Transverse colon (tissue), 4 donors: Measurements from ENCODE around the gene KRT8. TPM values are rescaled to one million over a fixed set of nuclear protein-coding genes. Genes with fewer than 3 reads are reported as not detected.

ENCODE experiments used
- DNase-seq: peaks from one replicate; pipeline ENCODE4 v3.0.0-alpha.2; 2019
- H3K27ac ChIP-seq, 4 donors: fragments of 200-600 bp; sonication (generic); 2 replicates each; pipeline ENCODE4 v1.5.1; 2016 to 2018; ENCODE audit warnings: inconsistent platforms in 4 of 4
- H3K27me3 ChIP-seq: fragments of 200-600 bp; sonication (generic); 2 replicates; pipeline ENCODE4 v1.5.1; 2017; ENCODE audit warnings: inconsistent platforms
- H3K36me3 ChIP-seq, 4 donors: fragments of 200-600 bp; sonication (generic); 2 replicates each; pipeline ENCODE4 v1.5.1; 2017 to 2019; ENCODE audit warnings: inconsistent platforms in 4 of 4
- H3K4me1 ChIP-seq, 4 donors: fragments of 200-600 bp; sonication (generic); 2 replicates each; pipeline ENCODE4 v1.5.1; 2017 to 2020; ENCODE audit warnings: inconsistent platforms in 4 of 4
- H3K4me3 ChIP-seq, 4 donors: fragments of 200-600 bp; sonication (generic); 1 replicate in 1 of 4; 2 replicates in 3 of 4; pipeline versions ENCODE4 v1.5.1 to v1.6.1; 2017 to 2019; ENCODE audit warnings: inconsistent platforms in 4 of 4
- H3K9me3 ChIP-seq, 2 donors: fragments of 200-600 bp; sonication (generic); 2 replicates each; pipeline ENCODE4 v1.5.1; 2017 to 2019; ENCODE audit warnings: inconsistent platforms in 2 of 2
- EP300 ChIP-seq: sonication (generic); formaldehyde crosslinking; IDR thresholded peaks from one replicate; pipeline ENCODE4 v1.6.1; 2017; ENCODE audit warnings: antibody characterized with exemption, low read depth
- POLR2A ChIP-seq: fragments of 450-650 bp; IDR thresholded peaks from one replicate; pipeline ENCODE4 v1.6.1; 2016; ENCODE audit warnings: antibody characterized with exemption, mild to moderate bottlenecking, moderate library complexity
- POLR2AphosphoS5 ChIP-seq, 3 donors: sonication (generic); formaldehyde crosslinking; IDR thresholded peaks; one replicate each; pipeline ENCODE4 v1.6.1; 2016; ENCODE audit warnings: antibody characterized with exemption in 3 of 3
- WGBS, 2 donors: methylation state at CpG; one replicate each; pipeline ENCODE4 v1.1.5; 2018; ENCODE audit warnings: low coverage in 1 of 2; 5-methylcytosine and 5-hydroxymethylcytosine counted together
- in situ Hi-C, 4 donors: fragments of 200-750 bp; cut with MboI; loops; one replicate each; pipeline versions ENCODE4 v1.15.0 to v1.15.1; 2017; ENCODE audit warnings: low sequenced_read_pairs in 3 of 4, low pct_ligation_motif_present in 1 of 4, low pct_unique_long_range_greater_than_20kb in 1 of 4
- intact Hi-C: fragments of 100-400 bp; cut with DNase I; formaldehyde crosslinking; loops from one replicate; pipeline ENCODE4 v1.15.1; 2023; ENCODE audit warnings: low total_unique reads
- total RNA-seq, 4 donors: library from RNA; depleted of rRNA; stranded (reverse); fragments of >200 nt; gene quantifications; one replicate each; pipeline ENCODE4 v1.1.0, GENCODE V29; 2016
- TF ChIP-seq, protein P1 (sequence below), 5 experiments: fragments of 200-600 bp in 3 of 5; fragments of 450-650 bp in 2 of 5; sonication (generic) in 3 of 5; IDR thresholded peaks; 1 replicate in 2 of 5; 2 replicates in 3 of 5; pipeline ENCODE4 v1.5.1; 2016 to 2017; ENCODE audit warnings: antibody characterized with exemption in 5 of 5, inconsistent platforms in 3 of 5, mild to moderate bottlenecking in 2 of 5, moderate library complexity in 1 of 5

Gene KRT8
- total RNA-seq, 4 donors from 2014 or later = 1,016 to 3,505 (median 2,245) TPM

DNA sequence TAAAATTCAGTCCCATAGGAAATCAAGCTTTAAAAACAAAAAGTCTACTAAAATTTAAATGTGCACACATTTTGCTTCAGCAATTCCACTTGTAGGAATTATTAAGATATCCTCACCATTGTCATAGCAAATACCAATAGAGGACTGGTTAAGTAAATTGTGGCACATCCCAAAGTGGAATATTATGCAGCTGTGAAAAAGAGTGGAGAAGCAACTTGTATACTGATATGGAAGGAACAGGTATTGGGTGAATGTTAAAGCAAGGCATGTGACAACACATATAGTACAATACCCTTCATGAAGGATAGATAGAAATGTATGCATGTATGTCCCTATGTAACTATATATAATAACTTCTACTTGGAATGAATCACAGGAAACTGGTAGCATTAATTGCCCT is 11.9 kb downstream of the KRT8 start:
- no peaks in the 10 kb centered on the region for H3K27me3 ChIP-seq
- in situ Hi-C loops = no loop called here
- TF ChIP-seq, protein P1, sequence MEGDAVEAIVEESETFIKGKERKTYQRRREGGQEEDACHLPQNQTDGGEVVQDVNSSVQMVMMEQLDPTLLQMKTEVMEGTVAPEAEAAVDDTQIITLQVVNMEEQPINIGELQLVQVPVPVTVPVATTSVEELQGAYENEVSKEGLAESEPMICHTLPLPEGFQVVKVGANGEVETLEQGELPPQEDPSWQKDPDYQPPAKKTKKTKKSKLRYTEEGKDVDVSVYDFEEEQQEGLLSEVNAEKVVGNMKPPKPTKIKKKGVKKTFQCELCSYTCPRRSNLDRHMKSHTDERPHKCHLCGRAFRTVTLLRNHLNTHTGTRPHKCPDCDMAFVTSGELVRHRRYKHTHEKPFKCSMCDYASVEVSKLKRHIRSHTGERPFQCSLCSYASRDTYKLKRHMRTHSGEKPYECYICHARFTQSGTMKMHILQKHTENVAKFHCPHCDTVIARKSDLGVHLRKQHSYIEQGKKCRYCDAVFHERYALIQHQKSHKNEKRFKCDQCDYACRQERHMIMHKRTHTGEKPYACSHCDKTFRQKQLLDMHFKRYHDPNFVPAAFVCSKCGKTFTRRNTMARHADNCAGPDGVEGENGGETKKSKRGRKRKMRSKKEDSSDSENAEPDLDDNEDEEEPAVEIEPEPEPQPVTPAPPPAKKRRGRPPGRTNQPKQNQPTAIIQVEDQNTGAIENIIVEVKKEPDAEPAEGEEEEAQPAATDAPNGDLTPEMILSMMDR (IDR thresholded peaks at IDR 0.05) = no peak
- TF ChIP-seq POLR2AphosphoS5 (IDR thresholded peaks at IDR 0.05) = peak in 2 of 3 donors; percentile 16 to 23
- no peak overlapping the region for H3K4me3 ChIP-seq
- H3K9me3 ChIP-seq = no peaks in the 10 kb centered on the region
- peaks cover 8 to 25% (median 15%) of the 10 kb centered on the region in 4 donors for H3K4me1 ChIP-seq
- no peaks in the 10 kb centered on the region for H3K36me3 ChIP-seq
- intact Hi-C loops = no loop called here
- no peak overlapping the region for H3K27ac ChIP-seq
- no peak for DNase-seq

DNA sequence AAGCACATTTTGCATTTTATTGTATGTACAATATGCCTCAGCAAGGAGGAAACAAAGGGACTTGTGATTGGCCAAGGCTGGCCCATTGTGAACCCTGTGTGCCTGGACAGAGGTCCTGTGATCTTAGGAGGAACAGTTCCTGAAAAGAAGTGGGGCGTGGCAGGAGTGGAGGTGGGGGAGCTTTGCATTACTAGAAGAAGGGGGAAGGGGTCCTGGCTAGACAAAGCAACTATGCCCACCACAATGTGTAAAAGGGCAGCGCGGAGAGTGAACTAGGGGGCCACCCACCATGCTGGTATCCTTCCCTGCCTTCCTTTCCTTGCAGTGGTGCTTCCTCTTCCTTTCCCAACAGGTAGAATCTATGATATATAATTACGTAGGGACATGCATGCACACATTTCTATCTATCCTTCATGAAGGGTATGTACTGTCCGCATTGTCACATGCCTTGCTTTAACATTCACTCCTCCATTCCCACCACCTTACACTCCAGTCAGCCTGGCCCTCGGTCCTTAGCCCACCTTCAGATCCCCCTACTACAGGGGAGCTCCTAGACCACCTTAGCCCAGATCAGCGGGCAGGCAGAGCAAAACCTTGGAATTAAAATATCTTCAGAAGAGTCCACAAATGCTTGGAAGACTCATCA is 12.5 kb downstream of the KRT8 start:
- 89 to 91% methylated on average over 6 of the region's 7 CpGs for WGBS, 2 donors
- intact Hi-C loops = no loop called here
- Histone ChIP-seq H3K27me3 (no peaks in the 10 kb centered on the region), H3K27ac (no peak overlapping the region), H3K4me3 (no peak overlapping the region), H3K4me1 (peaks cover 2 to 18% (median 10%) of the 10 kb centered on the region in 4 donors), H3K9me3 (no peaks in the 10 kb centered on the region), H3K36me3 (no peaks in the 10 kb centered on the region)
- peak in 1 of 3 donors; percentile 47 for TF ChIP-seq POLR2AphosphoS5 (IDR thresholded peaks at IDR 0.05)
- TF ChIP-seq POLR2A = no peak
- in situ Hi-C loops = no loop called here
- DNase-seq = no peak

DNA sequence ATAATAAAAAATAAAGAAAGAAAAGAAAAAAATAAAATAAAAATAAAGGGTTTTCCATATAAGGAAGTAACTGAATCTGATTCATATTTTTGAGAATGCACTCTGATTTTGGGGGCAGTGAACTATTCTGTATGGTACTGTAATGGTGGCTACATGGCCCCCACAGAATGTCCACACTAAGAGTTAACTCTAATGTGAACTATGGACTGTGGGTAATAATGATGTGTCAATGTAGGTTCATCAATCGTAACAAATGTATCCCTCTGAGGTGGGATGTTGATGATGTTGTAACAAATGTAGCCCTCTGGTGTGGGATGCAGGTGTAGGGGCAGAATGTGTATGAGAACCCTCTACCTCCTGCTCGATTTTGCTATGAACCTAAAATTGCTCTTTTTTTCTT is 13.8 kb downstream of the KRT8 start:
- Histone ChIP-seq H3K27ac (no peak overlapping the region), H3K4me1 (peaks cover 0 to 10% (median 4%) of the 10 kb centered on the region in 4 donors), H3K27me3 (no peaks in the 10 kb centered on the region), H3K9me3 (no peaks in the 10 kb centered on the region), H3K4me3 (no peak overlapping the region), H3K36me3 (no peaks in the 10 kb centered on the region)
- DNase-seq = no peak
- in situ Hi-C loops = no loop called here
- TF ChIP-seq, protein P1 (IDR thresholded peaks at IDR 0.05) = no peak
- TF ChIP-seq POLR2AphosphoS5 (IDR thresholded peaks at IDR 0.05) = no peak
- TF ChIP-seq POLR2A = no peak
- no peak for TF ChIP-seq EP300
- intact Hi-C loops = no loop called here
- 66 to 69% methylated on average over 2 of the region's 2 CpGs for WGBS, 2 donors

DNA sequence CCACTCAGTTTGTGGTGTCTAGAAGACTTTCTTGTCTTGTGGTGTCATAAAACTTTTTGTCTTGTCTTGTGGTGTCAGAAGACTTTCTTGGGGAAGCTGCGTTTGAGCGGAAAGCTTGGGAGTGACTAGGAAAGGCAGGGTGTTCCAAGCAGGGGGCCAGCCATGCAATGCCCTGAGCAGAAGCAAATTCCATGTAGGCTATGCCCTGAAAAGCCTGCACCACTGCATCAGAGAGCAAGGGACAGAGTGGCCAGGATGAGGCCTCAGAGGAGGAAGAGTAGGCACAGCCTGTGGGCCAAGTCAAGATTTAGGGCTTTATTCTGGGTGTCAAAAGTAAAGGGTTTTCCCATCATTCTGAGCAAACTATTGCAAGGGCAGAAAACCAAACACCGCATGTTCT is 14.5 kb downstream of the KRT8 start:
- H3K27ac ChIP-seq = no peak overlapping the region
- in situ Hi-C loops (no loop called here), intact Hi-C loops (no loop called here)
- peaks cover 0 to 5% (median under 1%) of the 10 kb centered on the region in 4 donors for H3K4me1 ChIP-seq
- WGBS, 2 donors = 96% methylated on average over 3 of the region's 3 CpGs; no CpG with 5 or more reads in 1 of the 2 donors
- DNase-seq = no peak
- H3K4me3 ChIP-seq = no peak overlapping the region
- H3K27me3 ChIP-seq = no peaks in the 10 kb centered on the region
- H3K36me3 ChIP-seq = no peaks in the 10 kb centered on the region
- H3K9me3 ChIP-seq = no peaks in the 10 kb centered on the region
- TF ChIP-seq POLR2AphosphoS5 (IDR thresholded peaks at IDR 0.05) = no peak
- no peak for TF ChIP-seq EP300
- TF ChIP-seq, protein P1 (IDR thresholded peaks at IDR 0.05) = no peak
- no peak for TF ChIP-seq POLR2A
